Measurements from ENCODE around the gene RAB5A.
"Not testable (repeated sequence)": the region's sequence is repeated elsewhere in the genome, so short reads cannot be mapped to it uniquely, and the experiment has no call there.

RAB5A gene

DNA sequence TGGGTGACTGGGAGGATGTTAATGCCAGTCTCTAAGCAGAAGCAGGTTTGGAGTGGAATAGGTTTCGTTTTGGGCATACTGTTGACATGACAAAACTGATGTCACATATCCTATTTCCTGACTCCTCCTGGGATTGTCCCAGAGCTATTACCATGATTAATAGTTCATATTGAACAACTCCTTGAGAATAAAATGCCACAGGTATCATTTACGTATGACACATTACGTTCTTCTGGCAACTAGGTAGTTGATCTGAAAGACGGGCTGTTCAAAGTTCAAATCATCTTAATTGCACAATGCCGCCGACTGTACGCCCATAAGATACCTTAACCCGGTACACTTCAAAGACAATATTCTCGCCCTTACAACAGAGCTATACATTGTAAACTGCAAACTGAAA, 1.4 kb upstream of the RAB5A start:
- no peak for DNase-seq (ENCODE audit: extremely low spot score)
- POLR2A ChIA-PET = no interaction called here
- CTCF ChIA-PET = no interaction called here
- TF ChIP-seq, protein P1, sequence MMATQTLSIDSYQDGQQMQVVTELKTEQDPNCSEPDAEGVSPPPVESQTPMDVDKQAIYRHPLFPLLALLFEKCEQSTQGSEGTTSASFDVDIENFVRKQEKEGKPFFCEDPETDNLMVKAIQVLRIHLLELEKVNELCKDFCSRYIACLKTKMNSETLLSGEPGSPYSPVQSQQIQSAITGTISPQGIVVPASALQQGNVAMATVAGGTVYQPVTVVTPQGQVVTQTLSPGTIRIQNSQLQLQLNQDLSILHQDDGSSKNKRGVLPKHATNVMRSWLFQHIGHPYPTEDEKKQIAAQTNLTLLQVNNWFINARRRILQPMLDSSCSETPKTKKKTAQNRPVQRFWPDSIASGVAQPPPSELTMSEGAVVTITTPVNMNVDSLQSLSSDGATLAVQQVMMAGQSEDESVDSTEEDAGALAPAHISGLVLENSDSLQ (IDR thresholded peaks at IDR 0.05) = no peak
- TF ChIP-seq L3MBTL2 (conservative IDR thresholded peaks at IDR 0.05) (no peak), FOXM1 (IDR thresholded peaks at IDR 0.05; ENCODE audit: borderline replicate concordance) (no peak), SUZ12 (IDR thresholded peaks at IDR 0.05) (no peak), ELF4 (IDR thresholded peaks at IDR 0.05) (no peak), HDGF (IDR thresholded peaks at IDR 0.05; ENCODE audit: borderline replicate concordance) (no peak)

DNA sequence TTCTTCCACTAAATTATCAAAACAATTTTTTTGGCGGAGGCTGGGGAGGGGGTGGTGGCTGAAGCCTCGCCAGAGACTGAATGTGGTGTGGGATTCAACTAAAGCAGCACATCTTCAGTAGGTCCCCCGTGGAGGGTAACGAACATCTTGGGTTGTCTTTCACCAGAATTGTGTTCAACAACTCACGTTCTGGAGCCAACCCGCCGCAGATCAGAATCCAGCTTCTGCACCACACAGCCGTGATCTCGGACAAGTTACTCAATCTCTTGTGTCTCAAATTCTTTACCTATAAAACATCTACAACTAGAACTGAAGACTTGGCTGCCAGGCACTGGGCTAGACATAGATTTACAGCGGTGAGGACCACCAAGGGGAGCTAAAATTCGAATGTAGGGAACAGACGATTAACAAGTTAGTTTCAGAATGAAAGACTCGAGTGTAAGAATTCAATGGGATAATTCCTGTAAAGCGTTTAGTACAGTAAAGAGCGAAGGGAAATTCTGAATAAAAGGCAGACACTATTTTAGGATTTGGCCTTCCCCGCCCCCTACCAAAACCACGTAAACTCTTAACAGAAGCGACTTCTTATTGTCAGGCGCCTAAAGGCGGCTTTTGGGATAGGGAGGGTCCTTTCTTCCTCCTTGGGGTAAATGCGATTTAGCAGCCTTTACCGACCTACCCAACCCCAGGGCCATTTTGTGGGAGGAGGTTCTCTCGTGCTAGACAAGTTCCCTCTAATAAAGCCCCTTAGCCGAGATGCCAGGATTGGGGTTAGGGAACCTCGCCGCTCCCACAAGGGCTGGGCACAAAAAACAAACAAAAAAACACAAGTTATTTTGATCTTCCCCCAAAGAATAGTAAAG, 697 bp upstream of the RAB5A start:
- no peak for DNase-seq (ENCODE audit: extremely low spot score)
- TF ChIP-seq NFRKB (IDR thresholded peaks at IDR 0.05) (no peak; the same call in none of the 2 replicates), FOXA1 (IDR thresholded peaks at IDR 0.05) (no peak), HDGF (IDR thresholded peaks at IDR 0.05; ENCODE audit: borderline replicate concordance) (no peak)
- CTCF ChIA-PET = no interaction called here
- POLR2A ChIA-PET = no interaction called here

DNA sequence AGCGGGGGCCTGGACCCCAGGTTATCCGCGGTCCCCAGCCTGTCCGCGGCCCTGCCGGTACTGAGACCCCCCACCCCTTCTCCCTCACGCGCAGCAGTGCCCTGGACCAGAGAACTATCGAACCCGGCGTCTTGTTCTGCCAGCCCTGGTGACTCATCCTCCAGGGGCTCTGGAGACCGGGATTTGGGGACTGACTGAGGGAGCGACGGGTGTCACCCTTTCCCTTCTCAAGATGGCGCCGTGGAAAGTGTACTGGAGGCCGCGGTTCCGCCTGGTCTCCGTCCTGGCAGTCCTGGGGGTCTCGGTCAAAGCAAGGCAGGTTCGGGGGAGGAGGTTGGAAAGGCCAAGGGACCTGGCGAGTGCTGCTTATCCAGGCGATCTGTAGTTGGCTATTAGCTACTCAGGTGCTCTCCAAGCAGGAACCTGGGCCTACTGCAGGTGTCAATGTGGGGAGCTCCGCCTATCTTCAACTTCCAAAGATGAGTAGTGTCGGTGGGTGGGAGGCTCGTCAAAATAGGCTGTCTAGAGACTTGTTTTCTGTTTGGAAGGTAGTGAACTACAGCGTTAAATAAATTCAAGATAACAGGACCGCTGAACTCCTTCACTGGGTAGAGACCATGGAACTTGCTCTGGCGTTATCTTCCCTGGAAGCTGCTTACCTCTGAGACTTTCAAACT, 790 bp downstream of the RAB5A start:
- POLR2A ChIA-PET = no interaction called here
- TF ChIP-seq NFRKB (IDR thresholded peaks at IDR 0.05) (0 out of 2 replicates have a peak, but pooled peaks have one; percentile 8), L3MBTL2 (conservative IDR thresholded peaks at IDR 0.05) (peak; percentile 15; the same call in 1 of the 2 replicates), FOXK2 (IDR thresholded peaks at IDR 0.05) (no peak), SUZ12 (IDR thresholded peaks at IDR 0.05) (no peak), ELF4 (IDR thresholded peaks at IDR 0.05) (no peak), BHLHE40 (IDR thresholded peaks at IDR 0.05; ENCODE audit: borderline replicate concordance) (no peak), SP1 (IDR thresholded peaks at IDR 0.05) (no peak)
- CTCF ChIA-PET = no interaction called here
- DNase-seq (ENCODE audit: extremely low spot score) = peak; percentile 46

DNA sequence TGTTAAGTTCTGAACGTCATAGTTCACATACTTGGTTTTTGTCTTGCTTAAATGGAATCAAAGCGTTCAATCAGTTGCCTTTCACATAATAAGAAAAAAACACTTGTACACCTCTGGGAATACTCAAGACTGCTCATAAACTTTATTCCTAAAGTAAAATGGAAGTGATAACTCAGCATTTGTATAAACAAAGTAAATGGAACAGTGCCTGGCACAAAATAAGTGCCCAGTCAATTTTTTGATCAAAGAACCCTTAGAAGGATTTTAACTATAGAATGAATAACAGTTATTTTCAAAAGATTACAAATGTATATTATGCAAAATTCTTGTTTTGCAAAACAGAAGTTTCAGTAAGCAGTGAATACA, 1.3 kb downstream of the RAB5A start:
- DNase-seq (ENCODE audit: extremely low spot score) = no peak
- TF ChIP-seq LEF1 (IDR thresholded peaks at IDR 0.05; ENCODE audit: borderline replicate concordance) = no peak
- TF ChIP-seq FOXA1 (IDR thresholded peaks at IDR 0.05) = no peak
- TF ChIP-seq FOXM1 (IDR thresholded peaks at IDR 0.05; ENCODE audit: borderline replicate concordance) = no peak
- TF ChIP-seq SUZ12 (IDR thresholded peaks at IDR 0.05) = no peak
- TF ChIP-seq TARDBP (IDR thresholded peaks at IDR 0.05) = no peak
- TF ChIP-seq, protein P1 (IDR thresholded peaks at IDR 0.05) = peak; percentile 68
- no peak for TF ChIP-seq CTBP1 (IDR thresholded peaks at IDR 0.05; ENCODE audit: borderline replicate concordance)
- ChIA-PET CTCF (no interaction called here), POLR2A (no interaction called here)

DNA sequence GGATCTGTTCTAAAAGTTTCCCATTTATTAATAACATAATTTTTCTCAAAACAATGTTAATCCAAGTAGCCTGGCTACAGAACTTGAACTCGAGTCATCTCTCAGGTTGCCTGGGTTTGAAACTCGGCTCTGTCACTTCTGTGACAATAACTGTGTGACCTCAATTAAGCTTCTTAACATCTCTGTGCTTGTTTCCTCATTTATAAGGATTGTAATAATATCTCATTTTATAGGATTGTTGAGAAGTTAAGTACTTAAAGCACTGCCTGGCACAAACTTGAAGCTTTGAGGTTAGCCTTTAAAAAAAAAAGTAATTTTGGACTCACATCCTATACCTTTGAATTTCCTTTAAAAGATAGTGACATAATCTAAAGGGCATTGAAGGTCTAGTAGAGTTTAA, 3.4 kb downstream of the RAB5A start:
- ChIA-PET CTCF (no interaction called here), POLR2A (no interaction called here)
- no peak for DNase-seq (ENCODE audit: extremely low spot score)
- TF ChIP-seq, protein P1 (IDR thresholded peaks at IDR 0.05) = no peak
- TF ChIP-seq L3MBTL2 (conservative IDR thresholded peaks at IDR 0.05) = no peak
- TF ChIP-seq ZNF384 (IDR thresholded peaks at IDR 0.05) = no peak
- no peak for TF ChIP-seq CTBP1 (IDR thresholded peaks at IDR 0.05; ENCODE audit: borderline replicate concordance)
- TF ChIP-seq SUZ12 (IDR thresholded peaks at IDR 0.05) = no peak

DNA sequence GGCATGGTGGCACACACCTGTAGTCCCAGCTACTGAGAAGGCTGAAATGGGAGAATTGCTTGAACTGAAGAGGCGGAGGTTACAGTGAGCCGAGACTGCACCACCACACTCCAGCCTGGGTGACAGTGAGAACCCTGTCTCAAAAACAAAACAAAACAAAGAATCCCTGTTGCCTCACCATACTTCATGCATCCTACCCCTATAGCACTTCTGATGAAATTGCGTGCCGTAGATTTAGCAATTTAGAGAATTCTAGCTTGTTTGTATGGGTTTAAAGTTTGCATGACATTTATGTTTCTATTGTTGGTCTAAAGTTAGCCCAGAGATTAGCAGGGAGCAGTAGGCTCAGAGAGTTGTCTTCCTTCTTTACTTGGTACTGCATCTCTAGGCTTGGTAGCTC, 7.8 kb downstream of the RAB5A start:
- no peak for DNase-seq (ENCODE audit: extremely low spot score)
- POLR2A ChIA-PET = no interaction called here
- CTCF ChIA-PET = no interaction called here
- no peak for TF ChIP-seq ARNT (IDR thresholded peaks at IDR 0.05)
- no peak for TF ChIP-seq L3MBTL2 (conservative IDR thresholded peaks at IDR 0.05)
- TF ChIP-seq SP1 (IDR thresholded peaks at IDR 0.05) = no peak
- TF ChIP-seq HDGF (IDR thresholded peaks at IDR 0.05; ENCODE audit: borderline replicate concordance) = no peak
- TF ChIP-seq TARDBP (IDR thresholded peaks at IDR 0.05) = no peak

DNA sequence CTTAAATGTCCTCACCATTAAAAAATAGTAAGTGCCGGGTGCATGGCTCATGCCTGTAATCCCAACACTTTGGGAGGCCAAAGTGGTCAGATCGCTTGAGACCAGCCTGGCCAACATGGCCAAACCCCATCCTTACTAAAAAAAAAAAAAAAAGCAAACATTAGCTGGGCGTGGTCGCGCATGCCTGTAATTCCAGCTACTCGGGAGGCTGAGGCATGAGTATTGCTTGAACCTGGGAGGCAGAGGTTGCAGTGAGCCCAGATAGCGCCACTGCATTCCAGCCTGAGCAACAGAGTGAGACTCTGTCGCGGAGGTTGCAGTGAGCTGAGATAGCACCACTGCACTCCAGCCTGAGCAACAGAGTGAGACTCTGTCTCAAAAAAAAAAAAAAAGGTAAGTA, 10.5 kb downstream of the RAB5A start:
- POLR2A ChIA-PET; DNase-seq (ENCODE audit: extremely low spot score): not testable (repeated sequence)
- TF ChIP-seq ZNF384 (IDR thresholded peaks at IDR 0.05) = 0 out of 2 replicates have a peak, but pooled peaks have one; percentile 40
- CTCF ChIA-PET = interaction anchor here (0.7 kb wide), 1 partner anchor 1895 kb away, joined by 6 read pairs; no protein-coding TSS in a partner anchor
